Kidney epithelial cell (primary cell): Measurements from ENCODE around the gene EFCAB6. TPM values are rescaled to one million over a fixed set of nuclear protein-coding genes. Genes with fewer than 3 reads are reported as not detected.
"Not testable (repeated sequence)": the region's sequence is repeated elsewhere in the genome, so short reads cannot be mapped to it uniquely, and the experiment has no call there.

Experiments
- DNase-seq: peaks from one replicate; pipeline ENCODE4 v3.0.0-alpha.2; 2010; ENCODE audit warnings: low read depth
- H3K27me3 ChIP-seq: 2 replicates; pipeline ENCODE4 v1.6.0; 2011; ENCODE audit warnings: low read length; ENCODE audit not compliant: control insufficient read depth, insufficient read depth
- H3K36me3 ChIP-seq: 2 replicates; pipeline ENCODE4 v1.5.1; 2011; ENCODE audit warnings: low read length; ENCODE audit not compliant: control insufficient read depth, insufficient read depth
- H3K4me3 ChIP-seq: 2 replicates; pipeline ENCODE4 v1.5.1; 2011; ENCODE audit warnings: low read depth, mild to moderate bottlenecking, control low read depth, low read length
- total RNA-seq: library from RNA; depleted of rRNA; stranded (reverse); fragments of >200 nt; gene quantifications from 2 replicates; pipeline ENCODE4 v1.2.3, GENCODE V29; 2015
- TF ChIP-seq, protein P1 (sequence below): IDR thresholded peaks from 2 replicates; pipeline ENCODE4 v1.5.1; 2011; ENCODE audit warnings: mild to moderate bottlenecking, moderate library complexity, low read length, control low read depth, inconsistent platforms; ENCODE audit not compliant: insufficient read depth, poor library complexity, severe bottlenecking

The EFCAB6 gene
- total RNA-seq, 1 donor from 2014 or later: 2.3 TPM

DNA sequence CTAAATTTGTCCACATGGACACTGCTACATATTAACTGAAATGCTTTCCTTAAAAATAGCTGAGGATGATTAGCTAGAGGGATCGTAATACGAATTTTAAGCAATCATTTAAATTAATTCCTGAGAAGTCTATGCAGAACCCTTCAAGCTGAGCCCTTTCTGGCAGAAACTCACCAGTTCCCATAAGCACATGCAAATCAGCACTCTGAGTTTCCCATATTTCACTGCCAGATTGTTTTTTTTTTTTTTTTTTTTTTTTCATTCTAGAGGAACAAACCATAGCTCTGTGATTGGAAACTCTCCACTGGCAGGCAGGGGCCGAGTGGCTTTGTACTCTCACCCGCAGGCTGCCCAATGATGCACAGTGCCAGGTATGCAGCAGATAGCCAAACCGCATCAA is 145.6 kb downstream of the EFCAB6 start:
- no peak for DNase-seq
- Histone ChIP-seq H3K36me3 (no peaks in the 10 kb centered on the region), H3K27me3 (no peaks in the 10 kb centered on the region), H3K4me3 (no peak overlapping the region)
- TF ChIP-seq, protein P1, sequence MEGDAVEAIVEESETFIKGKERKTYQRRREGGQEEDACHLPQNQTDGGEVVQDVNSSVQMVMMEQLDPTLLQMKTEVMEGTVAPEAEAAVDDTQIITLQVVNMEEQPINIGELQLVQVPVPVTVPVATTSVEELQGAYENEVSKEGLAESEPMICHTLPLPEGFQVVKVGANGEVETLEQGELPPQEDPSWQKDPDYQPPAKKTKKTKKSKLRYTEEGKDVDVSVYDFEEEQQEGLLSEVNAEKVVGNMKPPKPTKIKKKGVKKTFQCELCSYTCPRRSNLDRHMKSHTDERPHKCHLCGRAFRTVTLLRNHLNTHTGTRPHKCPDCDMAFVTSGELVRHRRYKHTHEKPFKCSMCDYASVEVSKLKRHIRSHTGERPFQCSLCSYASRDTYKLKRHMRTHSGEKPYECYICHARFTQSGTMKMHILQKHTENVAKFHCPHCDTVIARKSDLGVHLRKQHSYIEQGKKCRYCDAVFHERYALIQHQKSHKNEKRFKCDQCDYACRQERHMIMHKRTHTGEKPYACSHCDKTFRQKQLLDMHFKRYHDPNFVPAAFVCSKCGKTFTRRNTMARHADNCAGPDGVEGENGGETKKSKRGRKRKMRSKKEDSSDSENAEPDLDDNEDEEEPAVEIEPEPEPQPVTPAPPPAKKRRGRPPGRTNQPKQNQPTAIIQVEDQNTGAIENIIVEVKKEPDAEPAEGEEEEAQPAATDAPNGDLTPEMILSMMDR: no peak

DNA sequence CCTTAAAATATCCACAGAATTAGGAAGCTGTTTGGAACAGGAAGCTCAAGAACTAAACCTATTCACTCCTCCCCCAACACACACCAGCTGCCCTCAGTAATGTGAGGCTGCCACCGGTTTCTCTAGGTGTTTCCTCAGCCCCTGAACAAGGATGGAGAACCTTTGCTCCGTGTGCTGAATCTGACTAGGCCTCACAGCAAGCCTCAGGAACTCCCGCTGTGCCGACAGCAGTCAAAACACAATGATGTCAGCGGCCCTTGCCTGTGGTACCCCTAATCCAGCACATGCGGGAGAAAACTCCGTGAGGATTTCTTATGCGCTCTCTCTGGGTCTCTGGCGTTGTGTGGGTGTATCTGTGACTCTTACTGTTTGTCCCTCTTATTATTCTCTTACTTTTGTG is 153.3 kb downstream of the EFCAB6 start:
- no peak for DNase-seq
- Histone ChIP-seq H3K4me3 (no peak overlapping the region), H3K27me3 (no peaks in the 10 kb centered on the region), H3K36me3 (no peaks in the 10 kb centered on the region)
- TF ChIP-seq, protein P1: no peak

- not testable (repeated sequence) for H3K36me3 ChIP-seq, DNase-seq, H3K4me3 ChIP-seq, H3K27me3 ChIP-seq
Observed at GRCh38 chr22:43656581-43656980, 155.5 kb downstream of the EFCAB6 start.

- no peaks in the 10 kb centered on the region for H3K36me3 ChIP-seq
- DNase-seq: no peak
Observed at GRCh38 chr22:43654271-43654670, 157.8 kb downstream of the EFCAB6 start.

GRCh38 chr22:43652845-43653244 is 159.3 kb downstream of the EFCAB6 start:
- no peak overlapping the region for H3K4me3 ChIP-seq
- no peaks in the 10 kb centered on the region for H3K27me3 ChIP-seq
- no peaks in the 10 kb centered on the region for H3K36me3 ChIP-seq
- DNase-seq: no peak
- TF ChIP-seq, protein P1: no peak

More at GRCh38 chr22:43654271-43654670, 157.8 kb downstream of the EFCAB6 start:
- Histone ChIP-seq H3K4me3 (no peak overlapping the region), H3K27me3 (no peaks in the 10 kb centered on the region)
- TF ChIP-seq, protein P1: no peak

- TF ChIP-seq, protein P1: no peak
Observed at GRCh38 chr22:43643387-43643786, 168.7 kb downstream of the EFCAB6 start.

More at GRCh38 chr22:43643387-43643786, 168.7 kb downstream of the EFCAB6 start:
- Histone ChIP-seq H3K4me3 (no peak overlapping the region), H3K27me3 (no peaks in the 10 kb centered on the region), H3K36me3 (no peaks in the 10 kb centered on the region)
- DNase-seq: no peak
